ENCODE measurements around the gene FRMD6. TPM values are rescaled to one million over a fixed set of nuclear protein-coding genes. Genes with fewer than 3 reads are reported as not detected.
A peak's percentile ranks its signal among the peaks of the same experiment; 100 is the strongest.

FRMD6 gene
- total RNA-seq, 6 experiments from 2014 or later, result 379 to 565 (median 420) TPM

GRCh38 chr14:51650716-51651387 is 858 bp upstream of the FRMD6 start:
- H3K4me1 Mint-ChIP-seq (ENCODE audit: low read depth), result peaks cover 38% of the 10 kb centered on the region
- H3K27ac Mint-ChIP-seq, result peak overlapping the region; percentile 95
- H3K36me3 Mint-ChIP-seq (ENCODE audit: low read depth), result peaks cover 61% of the 10 kb centered on the region
- no peaks in the 10 kb centered on the region; the same call in 1 of the 2 replicates for H3K9me3 Mint-ChIP-seq
- no peak for TF ChIP-seq CTCF (IDR thresholded peaks at IDR 0.05)
- peaks cover 9% of the 10 kb centered on the region for H3K27me3 Mint-ChIP-seq (ENCODE audit: insufficient read depth)
- peak overlapping the region; percentile 96 for H3K4me3 Mint-ChIP-seq
- DNase-seq, result no peak

- H3K27ac Mint-ChIP-seq, result peak overlapping the region; percentile 96
- no peaks in the 10 kb centered on the region; the same call in 1 of the 2 replicates for H3K9me3 Mint-ChIP-seq
- TF ChIP-seq CTCF (IDR thresholded peaks at IDR 0.05), result peak; percentile 64
- peak overlapping the region; percentile 99 for H3K4me3 Mint-ChIP-seq
- H3K4me1 Mint-ChIP-seq (ENCODE audit: low read depth), result peaks cover 46% of the 10 kb centered on the region
- peaks cover 9% of the 10 kb centered on the region for H3K27me3 Mint-ChIP-seq (ENCODE audit: insufficient read depth)
- DNase-seq, result no peak
- peaks cover 64% of the 10 kb centered on the region for H3K36me3 Mint-ChIP-seq (ENCODE audit: low read depth)
Measured at GRCh38 chr14:51652168-51653078, 713 bp downstream of the FRMD6 start.

- peak; percentile 61 for DNase-seq
- H3K36me3 Mint-ChIP-seq (ENCODE audit: low read depth), result peaks cover 68% of the 10 kb centered on the region
- H3K9me3 Mint-ChIP-seq, result no peaks in the 10 kb centered on the region; the same call in 1 of the 2 replicates
- TF ChIP-seq CTCF (IDR thresholded peaks at IDR 0.05), result peak; percentile 61
- peaks cover 9% of the 10 kb centered on the region for H3K27me3 Mint-ChIP-seq (ENCODE audit: insufficient read depth)
- H3K4me1 Mint-ChIP-seq (ENCODE audit: low read depth), result peaks cover 51% of the 10 kb centered on the region
- H3K4me3 Mint-ChIP-seq, result peak overlapping the region; percentile 99
- H3K27ac Mint-ChIP-seq, result peak overlapping the region; percentile 96
Measured at GRCh38 chr14:51653079-51653774, 1.5 kb downstream of the FRMD6 start.

GRCh38 chr14:51653775-51654532 is 2.2 kb downstream of the FRMD6 start:
- Mint-ChIP-seq H3K27me3 (ENCODE audit: insufficient read depth) (peaks cover 9% of the 10 kb centered on the region), H3K4me3 (peak overlapping the region; percentile 99), H3K9me3 (no peaks in the 10 kb centered on the region; the same call in 1 of the 2 replicates), H3K36me3 (ENCODE audit: low read depth) (peaks cover 69% of the 10 kb centered on the region), H3K4me1 (ENCODE audit: low read depth) (peaks cover 51% of the 10 kb centered on the region), H3K27ac (peak overlapping the region; percentile 96)
- no peak for TF ChIP-seq CTCF (IDR thresholded peaks at IDR 0.05)
- no peak for DNase-seq

GRCh38 chr14:51654533-51654845 is 2.8 kb downstream of the FRMD6 start:
- no peak for TF ChIP-seq CTCF (IDR thresholded peaks at IDR 0.05)
- Mint-ChIP-seq H3K4me1 (ENCODE audit: low read depth) (peaks cover 51% of the 10 kb centered on the region), H3K36me3 (ENCODE audit: low read depth) (peaks cover 71% of the 10 kb centered on the region), H3K27ac (peak overlapping the region; percentile 96), H3K9me3 (no peaks in the 10 kb centered on the region; the same call in 1 of the 2 replicates), H3K27me3 (ENCODE audit: insufficient read depth) (peaks cover 9% of the 10 kb centered on the region), H3K4me3 (peak overlapping the region; percentile 99)
- DNase-seq, result no peak
